SH-SY5Y (cell line): Measurements from ENCODE around the gene ECE1.

Source experiments
- GATA2 ChIP-seq: IDR thresholded peaks from 2 replicates; pipeline ENCODE4 v1.6.1; 2011; ENCODE audit warnings: mild to moderate bottlenecking, low read depth, low read length
- GATA3 ChIP-seq: IDR thresholded peaks from 2 replicates; pipeline ENCODE4 v1.6.1; 2011; ENCODE audit warnings: low read depth, mild to moderate bottlenecking, low read length, moderate library complexity

DNA sequence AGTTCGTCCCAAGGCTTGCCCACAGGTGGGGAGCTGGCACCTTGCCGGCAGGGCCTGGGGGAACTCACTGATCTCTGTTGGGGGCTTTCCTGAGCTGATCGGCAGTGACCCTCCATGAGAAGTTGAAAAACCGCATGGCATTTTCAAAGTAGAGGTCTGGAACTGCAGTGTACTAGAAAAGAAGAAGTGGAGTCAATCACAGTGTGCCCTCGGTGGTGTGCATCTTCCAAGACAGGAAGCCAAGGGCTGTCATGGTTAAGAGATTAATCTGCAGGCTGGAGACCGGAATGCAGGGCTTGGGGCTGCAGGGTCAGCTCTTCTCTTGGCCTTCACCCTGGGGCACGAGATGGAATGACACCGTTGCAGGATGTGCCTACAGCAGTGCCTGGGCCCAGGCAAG is 56.8 kb downstream of the ECE1 start:
- TF ChIP-seq GATA2 (no peak), GATA3 (no peak)
